ENCODE data around the gene VAPA.
"Not testable (repeated sequence)": the region's sequence is repeated elsewhere in the genome, so short reads cannot be mapped to it uniquely, and the experiment has no call there.

Gene VAPA

GRCh38 chr18:9884532-9885140, 29.2 kb upstream of the VAPA start:
- H3K4me3 ChIP-seq = no peak overlapping the region
- no peak overlapping the region for H3K27ac ChIP-seq

GRCh38 chr18:9885170-9886004, 28.4 kb upstream of the VAPA start, which contains the start of gene TXNDC2:
TXNDC2 (plus strand) TSS chr18:9885973; CDS start chr18:9886681, 708 bp downstream.
- H3K4me3 ChIP-seq = no peak within 1 kb of the TSS
- no peak within 1 kb of the TSS for H3K27ac ChIP-seq

GRCh38 chr18:9886005-9886348, 27.8 kb upstream of the VAPA start:
- H3K4me3 ChIP-seq = no peak overlapping the region

GRCh38 chr18:9887992-9888391, 25.8 kb upstream of the VAPA start:
- Histone ChIP-seq H3K4me3 (no peak overlapping the region), H3K27ac (no peak overlapping the region)

More at GRCh38 chr18:9886005-9886348, 27.8 kb upstream of the VAPA start:
- no peak overlapping the region for H3K27ac ChIP-seq

- H3K27ac ChIP-seq = no peak overlapping the region
- H3K4me3 ChIP-seq = no peak overlapping the region
These were observed 23.6 kb upstream of the VAPA start for GRCh38 chr18:9890196-9890595.

GRCh38 chr18:9890957-9891356, 22.9 kb upstream of the VAPA start:
- H3K27ac ChIP-seq = no peak overlapping the region
- no peak overlapping the region for H3K4me3 ChIP-seq

GRCh38 chr18:9891515-9891914, 22.3 kb upstream of the VAPA start:
- H3K27ac ChIP-seq, H3K4me3 ChIP-seq: not testable (repeated sequence)

- Histone ChIP-seq H3K4me3 (no peak overlapping the region), H3K27ac (no peak overlapping the region)
These were observed 19.3 kb upstream of the VAPA start for GRCh38 chr18:9894454-9895068.

- Histone ChIP-seq H3K27ac (no peak overlapping the region), H3K4me3 (no peak overlapping the region)
These were observed 16.7 kb upstream of the VAPA start for GRCh38 chr18:9897129-9897528.

- not testable (repeated sequence) for H3K27ac ChIP-seq, H3K4me3 ChIP-seq
These were observed 16.0 kb upstream of the VAPA start for GRCh38 chr18:9897787-9898291.

- H3K27ac ChIP-seq = no peak overlapping the region
These were observed 14.8 kb upstream of the VAPA start for GRCh38 chr18:9898792-9899549.

GRCh38 chr18:9899550-9899930, 14.3 kb upstream of the VAPA start:
- H3K27ac ChIP-seq, H3K4me3 ChIP-seq: not testable (repeated sequence)

More at GRCh38 chr18:9898792-9899549, 14.8 kb upstream of the VAPA start:
- no peak overlapping the region for H3K4me3 ChIP-seq

- no peak overlapping the region for H3K4me3 ChIP-seq
- no peak overlapping the region for H3K27ac ChIP-seq
These were observed 13.1 kb upstream of the VAPA start for GRCh38 chr18:9900699-9901098.

GRCh38 chr18:9901377-9901776, 12.4 kb upstream of the VAPA start:
- Histone ChIP-seq H3K4me3 (no peak overlapping the region), H3K27ac (no peak overlapping the region)

GRCh38 chr18:9902264-9902663, 11.6 kb upstream of the VAPA start:
- H3K4me3 ChIP-seq, H3K27ac ChIP-seq: not testable (repeated sequence)

GRCh38 chr18:9902832-9903231, 11.0 kb upstream of the VAPA start:
- Histone ChIP-seq H3K4me3 (no peak overlapping the region), H3K27ac (no peak overlapping the region)

GRCh38 chr18:9905401-9905922, 8.4 kb upstream of the VAPA start:
- H3K27ac ChIP-seq = no peak overlapping the region
- H3K4me3 ChIP-seq = no peak overlapping the region

- H3K27ac ChIP-seq = no peak overlapping the region
- no peak overlapping the region for H3K4me3 ChIP-seq
These were observed 7.3 kb upstream of the VAPA start for GRCh38 chr18:9906481-9906880.

GRCh38 chr18:9907867-9908266, 5.9 kb upstream of the VAPA start:
- no peak overlapping the region for H3K4me3 ChIP-seq
- no peak overlapping the region for H3K27ac ChIP-seq

GRCh38 chr18:9910071-9910470, 3.7 kb upstream of the VAPA start:
- Histone ChIP-seq H3K27ac (no peak overlapping the region), H3K4me3 (no peak overlapping the region)

Data from skin epidermis (tissue), 12 donors.